Measurements from ENCODE around the gene DNAH7.

- TF ChIP-seq CTCF (IDR thresholded peaks at IDR 0.05) (no peak), POLR2AphosphoS5 (IDR thresholded peaks at IDR 0.05) (no peak), POLR2A (IDR thresholded peaks at IDR 0.05) (no peak)
These were observed 70.6 kb downstream of the DNAH7 start for GRCh38 chr2:195998070-195998469.
